Measurements from ENCODE around the gene C10orf143.

Gene C10orf143

DNA sequence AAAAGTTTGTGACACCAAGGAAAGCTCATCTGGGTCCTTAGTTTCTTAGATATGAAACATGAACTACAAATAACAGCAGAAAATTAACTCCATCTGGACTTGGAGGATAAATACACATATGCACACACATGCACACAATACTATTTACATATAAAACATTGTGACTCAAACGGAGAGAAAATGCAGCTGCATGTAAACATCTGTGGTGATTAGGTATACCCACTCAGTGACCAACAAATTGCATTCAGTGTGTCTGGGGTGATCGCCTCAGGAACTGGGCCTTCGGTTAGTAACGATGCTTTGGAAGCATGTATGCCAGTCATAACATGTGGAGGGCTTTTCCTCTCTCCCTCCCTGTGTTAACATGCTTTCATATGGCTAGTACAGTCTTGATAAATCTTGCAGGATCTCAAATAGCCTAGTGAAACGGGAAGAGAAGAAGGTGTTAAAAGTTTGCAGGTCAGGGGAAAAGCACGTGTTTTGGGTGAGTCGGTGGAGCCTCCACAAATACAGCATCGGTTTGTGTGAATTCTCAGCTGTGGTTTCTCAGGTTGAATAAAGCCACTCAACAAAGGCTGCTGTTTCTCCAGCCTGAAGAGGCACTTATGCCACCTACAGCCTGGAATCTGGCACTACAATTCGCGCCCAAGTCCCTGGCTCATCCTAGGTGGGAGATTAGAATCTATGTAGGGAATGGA is 16.9 kb upstream of the C10orf143 start:
- TF ChIP-seq, protein P1, sequence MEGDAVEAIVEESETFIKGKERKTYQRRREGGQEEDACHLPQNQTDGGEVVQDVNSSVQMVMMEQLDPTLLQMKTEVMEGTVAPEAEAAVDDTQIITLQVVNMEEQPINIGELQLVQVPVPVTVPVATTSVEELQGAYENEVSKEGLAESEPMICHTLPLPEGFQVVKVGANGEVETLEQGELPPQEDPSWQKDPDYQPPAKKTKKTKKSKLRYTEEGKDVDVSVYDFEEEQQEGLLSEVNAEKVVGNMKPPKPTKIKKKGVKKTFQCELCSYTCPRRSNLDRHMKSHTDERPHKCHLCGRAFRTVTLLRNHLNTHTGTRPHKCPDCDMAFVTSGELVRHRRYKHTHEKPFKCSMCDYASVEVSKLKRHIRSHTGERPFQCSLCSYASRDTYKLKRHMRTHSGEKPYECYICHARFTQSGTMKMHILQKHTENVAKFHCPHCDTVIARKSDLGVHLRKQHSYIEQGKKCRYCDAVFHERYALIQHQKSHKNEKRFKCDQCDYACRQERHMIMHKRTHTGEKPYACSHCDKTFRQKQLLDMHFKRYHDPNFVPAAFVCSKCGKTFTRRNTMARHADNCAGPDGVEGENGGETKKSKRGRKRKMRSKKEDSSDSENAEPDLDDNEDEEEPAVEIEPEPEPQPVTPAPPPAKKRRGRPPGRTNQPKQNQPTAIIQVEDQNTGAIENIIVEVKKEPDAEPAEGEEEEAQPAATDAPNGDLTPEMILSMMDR (IDR thresholded peaks at IDR 0.05), result peak; percentile 84

DNA sequence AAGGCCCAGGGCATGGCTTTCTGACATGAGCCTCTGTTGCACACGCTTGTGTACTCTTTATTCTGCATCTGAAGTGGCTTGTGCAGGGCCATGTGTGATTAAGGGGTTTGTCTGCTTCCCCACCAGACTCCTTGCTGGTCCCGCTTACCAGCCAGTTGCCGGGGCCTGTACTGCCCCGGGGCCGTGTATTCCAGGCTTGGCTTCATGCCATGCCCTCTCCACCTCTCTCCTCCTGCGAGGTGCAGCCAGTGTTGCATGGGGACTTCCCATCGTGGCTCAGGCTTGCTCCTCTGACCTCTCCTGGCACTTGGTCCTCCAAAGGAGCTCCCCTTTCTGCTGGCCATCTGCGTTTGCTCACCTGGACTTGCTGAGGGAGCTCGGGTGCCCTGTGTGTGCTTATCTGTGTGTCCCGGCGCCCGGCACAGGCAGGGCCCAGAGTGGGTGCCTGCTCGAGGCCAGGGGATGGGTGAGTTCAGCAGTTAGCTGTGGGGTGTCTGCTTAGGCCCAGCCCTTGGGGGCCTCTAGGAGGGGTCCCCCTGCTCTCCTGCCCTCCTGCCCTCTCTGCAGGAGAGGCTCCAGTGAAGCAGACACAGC is 11.0 kb upstream of the C10orf143 start:
- TF ChIP-seq, protein P1 (IDR thresholded peaks at IDR 0.05), result no peak

- TF ChIP-seq, protein P1 (IDR thresholded peaks at IDR 0.05), result no peak
These were observed 2.2 kb upstream of the C10orf143 start for GRCh38 chr10:130112821-130113220.

GRCh38 chr10:130111852-130112180 is 1.2 kb upstream of the C10orf143 start:
- TF ChIP-seq, protein P1 (IDR thresholded peaks at IDR 0.05), result no peak

- TF ChIP-seq, protein P1 (IDR thresholded peaks at IDR 0.05), result no peak
These were observed 652 bp upstream of the C10orf143 start for GRCh38 chr10:130111113-130111851.

DNA sequence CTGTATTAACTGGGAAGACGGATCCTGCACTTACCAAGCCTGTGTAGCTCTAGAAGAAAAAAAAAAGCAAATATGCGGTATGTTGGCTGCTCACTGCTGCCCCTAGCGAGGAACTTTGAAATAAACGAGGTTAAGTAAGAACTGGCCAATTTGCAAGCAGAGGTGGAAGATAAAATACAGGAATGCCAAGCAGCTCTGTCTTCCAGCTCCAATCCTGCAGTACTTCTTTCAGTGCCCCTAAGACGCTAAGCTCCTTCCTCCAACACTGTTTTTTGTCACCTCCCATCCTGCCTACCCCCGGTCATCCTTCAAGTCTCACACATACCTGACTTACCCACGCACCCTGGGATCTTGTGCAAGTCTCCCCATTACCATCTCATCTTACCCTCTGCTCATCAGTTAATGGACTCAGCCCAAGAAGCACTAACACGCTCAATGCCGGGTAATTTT is 809 bp downstream of the C10orf143 start:
- TF ChIP-seq, protein P1 (IDR thresholded peaks at IDR 0.05), result peak; percentile 77

- TF ChIP-seq, protein P1 (IDR thresholded peaks at IDR 0.05), result no peak
These were observed 1.6 kb downstream of the C10orf143 start for GRCh38 chr10:130108934-130109604.

All from LNCAP (cell line).